OCI-M2 (cell line): Measurements from ENCODE around the gene PPM1N.

Experiments
- DNase-seq: peaks from one replicate; lab custom pipeline; 2025; ENCODE audit not compliant: unreplicated experiment; lab: John Stamatoyannopoulos, UW

Gene PPM1N

GRCh38 chr19:45498411-45499195 lies at the start of gene PPM1N:
Gene PPM1N, plus strand, starts transcription at chr19:45498443. Its CDS starts 30 bp downstream, at chr19:45498473.
- DNase-seq: no peak

DNA sequence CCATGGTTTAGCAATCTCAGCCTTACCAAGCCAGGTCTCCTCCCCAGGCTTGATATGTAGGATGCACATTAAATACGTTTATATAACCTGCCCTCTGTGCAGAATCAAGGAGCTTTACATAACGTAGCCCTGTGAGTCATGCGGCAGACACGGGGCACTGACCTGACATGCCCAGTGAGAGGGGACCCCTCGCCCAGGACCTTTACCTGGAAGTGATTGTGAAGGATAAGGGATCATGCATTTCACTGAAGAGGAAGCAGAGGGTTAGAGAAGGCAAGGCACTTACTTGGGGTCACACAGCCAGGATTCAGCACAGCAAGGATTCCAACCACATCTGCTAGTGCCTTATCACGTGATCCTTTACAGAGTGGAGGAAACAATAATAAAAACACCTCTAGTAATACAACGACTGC lies 49.4 kb upstream of the PPM1N start:
- DNase-seq: no peak

DNA sequence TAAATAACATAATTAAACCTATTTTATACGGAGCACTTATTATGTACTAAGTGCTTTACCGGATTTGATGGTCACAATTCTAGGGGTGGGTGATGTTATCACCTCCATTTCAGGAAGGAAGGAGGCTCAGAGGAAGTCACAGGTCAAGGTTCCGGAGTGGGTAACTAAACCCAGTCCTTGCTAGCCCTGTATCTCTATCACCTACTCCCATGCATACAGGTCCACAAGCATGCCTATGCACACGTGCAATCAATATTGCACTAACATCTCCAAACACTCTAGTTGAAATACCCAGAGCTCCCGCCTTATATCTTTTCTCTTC lies 48.3 kb upstream of the PPM1N start:
- DNase-seq: no peak

- DNase-seq: no peak
Observed at GRCh38 chr19:45451131-45451849, 47.0 kb upstream of the PPM1N start.

GRCh38 chr19:45451850-45452387 lies 46.3 kb upstream of the PPM1N start:
- DNase-seq: no peak

DNA sequence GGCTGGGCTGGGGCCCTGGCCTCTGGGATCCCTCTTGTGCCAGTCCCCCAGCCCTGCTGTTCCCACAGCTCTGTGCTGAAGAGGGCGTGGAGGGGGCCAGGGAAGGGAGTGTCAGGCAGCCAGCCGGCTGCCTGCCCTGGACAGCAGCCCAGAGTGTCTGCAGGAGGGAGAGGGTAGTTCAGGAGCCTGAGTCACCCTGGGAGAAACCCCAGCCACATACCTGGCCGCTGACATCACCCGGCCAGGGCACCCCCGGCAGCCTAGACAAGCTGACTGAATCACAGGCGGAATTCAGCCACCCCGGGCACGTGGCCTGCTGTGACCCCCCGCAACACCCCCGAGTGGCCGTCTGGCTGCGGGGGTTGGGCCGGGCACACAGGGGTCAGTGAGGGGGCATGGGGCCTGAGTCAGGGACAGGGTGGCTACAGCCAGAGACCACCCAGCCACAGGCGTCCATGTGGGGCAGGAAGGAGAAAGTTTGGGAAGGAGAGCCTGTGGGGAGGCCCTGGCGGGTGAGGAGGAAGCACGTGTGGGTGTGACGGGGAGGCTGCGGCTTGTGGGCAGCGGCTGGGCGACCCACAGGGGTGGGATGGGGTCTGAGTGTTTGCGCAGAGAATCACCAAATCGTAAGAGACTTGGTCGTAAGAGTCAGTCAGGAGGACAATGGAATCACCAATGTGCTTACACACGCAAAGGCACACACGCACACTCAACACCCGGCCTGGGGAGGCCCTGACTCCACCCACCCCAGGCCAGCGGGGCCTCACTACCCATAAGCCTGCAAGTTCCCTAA lies 42.3 kb upstream of the PPM1N start:
- no peak for DNase-seq

DNA sequence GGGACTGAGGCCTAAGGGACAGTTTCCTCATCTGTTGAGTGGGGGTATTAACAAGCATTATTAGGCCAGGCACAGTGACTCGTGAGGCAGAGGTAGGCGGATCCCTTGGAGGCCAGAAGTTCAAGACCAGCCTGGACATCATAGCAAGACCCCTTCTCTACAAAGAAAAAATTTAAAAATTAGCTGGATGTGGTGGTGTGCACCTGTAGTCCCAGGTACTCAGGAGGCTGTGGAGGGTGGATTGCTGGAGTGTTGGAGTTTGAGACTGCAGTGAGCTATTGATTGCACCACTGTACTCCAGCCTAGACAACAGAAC lies 41.8 kb upstream of the PPM1N start:
- DNase-seq: no peak

DNA sequence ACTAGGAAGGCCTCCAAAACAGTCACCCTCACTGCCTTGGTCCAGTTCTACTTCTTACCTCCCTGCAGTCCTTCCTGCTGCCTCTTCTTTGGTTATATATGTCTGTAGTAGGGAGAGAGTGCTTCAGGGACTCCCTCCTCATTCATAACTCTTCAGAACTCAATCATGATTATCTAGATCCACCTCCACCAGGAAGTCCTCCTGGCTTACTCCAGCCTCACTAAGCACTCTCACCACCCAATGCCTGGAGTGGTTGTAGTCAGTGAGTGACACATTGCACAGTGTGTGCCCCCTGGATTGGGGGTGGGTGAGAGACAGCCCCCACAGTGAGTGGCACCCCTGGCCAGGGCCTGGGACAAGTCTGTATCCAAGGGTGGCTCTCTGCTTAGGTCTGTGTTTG lies 40.5 kb upstream of the PPM1N start:
- no peak for DNase-seq

- DNase-seq: no peak
Observed at GRCh38 chr19:45460807-45461347, 37.4 kb upstream of the PPM1N start.

GRCh38 chr19:45462174-45462573 lies 36.1 kb upstream of the PPM1N start:
- DNase-seq: no peak

GRCh38 chr19:45463241-45463640 lies 35.0 kb upstream of the PPM1N start:
- no peak for DNase-seq

GRCh38 chr19:45464274-45464673 lies 34.0 kb upstream of the PPM1N start:
- DNase-seq: no peak

DNA sequence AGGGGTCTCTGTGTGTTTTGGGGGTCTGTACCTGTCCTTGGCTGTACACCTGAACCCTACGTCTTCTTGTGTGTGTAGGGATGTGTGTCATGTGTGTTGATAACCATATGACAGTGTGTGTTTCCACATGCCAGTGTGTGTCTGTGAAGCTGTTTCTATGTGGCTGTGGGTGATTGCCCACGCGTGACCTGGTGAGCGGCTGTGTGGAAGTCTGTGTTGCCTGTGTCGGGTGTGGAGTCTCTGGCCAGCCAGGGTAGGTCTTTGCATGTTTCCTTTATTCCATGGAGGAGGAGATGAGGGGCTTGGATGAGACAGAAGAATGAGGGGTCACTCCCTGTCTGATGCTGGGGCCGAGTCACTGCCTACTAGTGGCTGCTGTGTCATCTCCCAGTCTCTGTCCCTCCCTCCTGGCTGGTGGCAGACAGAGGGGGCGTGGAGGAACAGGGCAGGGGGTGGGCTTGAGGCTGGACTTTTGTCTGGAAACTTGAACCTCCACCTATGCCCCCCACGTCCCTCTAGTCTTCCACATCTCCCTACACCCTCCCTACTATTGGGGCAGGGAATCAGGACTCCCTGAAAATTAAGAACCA lies 33.3 kb upstream of the PPM1N start:
- no peak for DNase-seq

GRCh38 chr19:45467115-45467455 lies 31.2 kb upstream of the PPM1N start:
- DNase-seq: no peak

GRCh38 chr19:45467456-45468158 lies 30.6 kb upstream of the PPM1N start, which contains the start of gene FOSB:
Gene FOSB, plus strand, starts transcription at chr19:45467996. Its CDS starts 591 bp downstream, at chr19:45468587.
- DNase-seq: peak; percentile 92

- no peak for DNase-seq
Observed at GRCh38 chr19:45468159-45468651, 30.0 kb upstream of the PPM1N start.

DNA sequence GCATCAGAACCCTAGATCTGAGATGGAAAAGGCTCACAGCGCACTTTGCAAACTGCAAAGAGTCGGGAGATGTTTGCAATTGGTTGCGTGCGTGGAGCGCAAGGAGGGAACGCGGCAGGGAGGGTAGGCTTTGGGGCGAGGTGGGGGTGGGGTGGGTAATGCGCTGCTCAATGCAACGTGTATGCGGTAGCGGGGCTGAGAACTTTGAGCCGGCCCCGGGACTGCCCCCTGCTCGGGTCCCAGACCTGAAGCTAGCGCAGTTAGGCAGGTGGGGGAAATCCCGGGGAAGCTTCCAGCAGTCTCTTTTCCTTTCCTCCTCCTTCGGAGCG lies 29.5 kb upstream of the PPM1N start:
- no peak for DNase-seq

DNA sequence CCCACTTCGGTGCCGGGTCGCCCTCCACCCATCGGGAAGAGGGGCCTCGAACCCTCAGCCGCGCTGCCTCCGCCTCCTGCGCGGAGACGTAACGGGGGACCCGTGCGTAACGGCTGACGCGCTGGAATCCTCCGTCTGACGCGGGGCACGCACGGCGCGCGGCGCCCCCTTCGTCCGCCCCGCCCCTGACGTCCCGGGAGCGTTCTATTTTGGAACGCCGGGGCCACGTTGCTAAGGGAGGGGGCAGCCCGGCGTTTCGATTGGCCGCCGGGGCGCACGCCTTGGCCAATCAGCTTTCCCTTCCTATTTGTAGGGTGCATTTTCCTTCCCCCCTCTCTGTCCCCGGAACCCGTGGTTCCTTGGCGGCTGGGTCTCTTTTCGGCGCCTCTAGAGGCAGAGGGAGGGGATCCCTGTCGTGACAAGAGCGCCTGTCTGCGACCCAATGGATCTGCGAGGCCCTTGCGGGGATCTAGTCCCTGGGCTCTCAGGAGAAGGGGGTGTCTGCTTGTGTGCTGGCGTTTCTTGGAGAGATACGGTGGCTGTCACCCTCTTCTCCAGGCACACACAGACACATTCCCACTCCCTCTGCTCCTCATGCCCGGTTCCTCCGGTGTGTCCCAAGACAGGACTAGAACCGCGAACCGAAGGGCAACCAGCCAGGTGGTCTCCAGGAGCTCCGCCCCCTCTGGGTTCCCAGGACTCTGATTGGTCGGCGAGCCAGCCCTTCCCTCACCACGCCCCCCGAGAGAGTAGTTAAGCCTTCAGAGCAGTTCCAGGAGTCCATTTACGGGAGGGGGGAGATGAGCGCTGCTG lies 28.9 kb upstream of the PPM1N start:
- DNase-seq: peak; percentile 76

DNA sequence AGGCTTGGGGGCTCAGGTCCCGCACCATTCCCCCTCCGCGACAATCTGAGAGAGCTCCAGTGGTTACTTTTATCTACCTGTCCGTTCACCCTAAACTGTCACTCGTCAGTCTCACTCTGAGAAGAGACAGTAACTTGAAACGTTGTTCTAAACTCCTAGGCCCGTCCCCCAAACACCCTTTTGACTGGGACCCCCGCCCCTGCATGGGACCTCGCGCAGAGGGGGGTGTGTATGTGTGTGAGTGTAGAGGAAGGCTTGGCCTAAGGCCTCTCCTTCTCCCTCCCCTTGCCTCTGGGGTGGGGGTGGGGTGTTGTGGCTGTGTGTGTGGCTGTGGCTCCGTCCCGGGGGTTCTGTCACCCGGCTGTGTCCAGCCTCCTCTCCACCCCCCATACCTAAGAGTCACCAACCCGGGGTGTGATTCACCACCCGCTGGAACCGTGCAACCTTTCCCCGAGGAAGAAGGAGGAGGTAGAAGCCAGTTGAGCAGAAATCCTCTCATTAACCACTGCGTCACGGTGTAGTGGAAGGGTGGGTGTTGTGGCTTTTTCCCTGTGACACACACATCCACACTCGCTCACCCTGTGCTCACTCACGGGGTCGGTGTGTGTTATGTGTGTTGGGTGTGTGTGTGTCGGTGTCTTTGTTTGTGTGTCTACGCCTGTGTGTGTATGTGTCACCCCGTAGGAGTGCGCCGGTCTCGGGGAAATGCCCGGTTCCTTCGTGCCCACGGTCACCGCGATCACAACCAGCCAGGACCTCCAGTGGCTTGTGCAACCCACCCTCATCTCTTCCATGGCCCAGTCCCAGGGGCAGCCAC lies 28.1 kb upstream of the PPM1N start:
- no peak for DNase-seq
